ENCODE measurements around the gene TRAPPC2. TPM values are rescaled to one million over a fixed set of nuclear protein-coding genes. Genes with fewer than 3 reads are reported as not detected.
"Not testable (repeated sequence)": the region's sequence is repeated elsewhere in the genome, so short reads cannot be mapped to it uniquely, and the experiment has no call there.

TRAPPC2 gene
- total and polyA plus RNA-seq, 8 donors: 4.4 to 13.2 (median 8.9) TPM

DNA sequence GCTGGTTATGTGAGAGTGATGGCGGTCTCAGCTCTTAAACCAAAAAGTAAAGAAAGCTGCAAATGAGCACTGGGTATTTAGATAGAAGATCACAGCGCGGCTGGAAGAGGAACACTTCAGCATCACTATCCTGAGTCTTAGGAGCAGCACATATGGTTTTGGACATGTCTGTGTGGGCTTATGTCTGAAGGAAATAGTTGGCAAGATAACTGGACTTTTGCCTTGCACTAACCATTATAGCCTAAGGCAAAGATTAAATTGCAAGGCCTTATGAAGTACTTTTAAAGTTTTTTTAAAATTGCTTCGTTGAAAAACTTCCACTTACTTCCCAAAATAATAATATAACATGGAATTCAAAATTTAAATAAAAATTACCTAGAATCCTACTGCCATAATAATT is 50.1 kb downstream of the TRAPPC2 start:
- peaks cover 0 to 9% (median 0%) of the 10 kb centered on the region in 4 donors for H3K27me3 ChIP-seq
- WGBS, 2 donors: 84 to 92% methylated on average over 4 of the region's 4 CpGs
- intact Hi-C loops (cut with DNase I): loop anchor here in 1 of 3 donors (10.0 kb wide), 1 partner anchor 50 kb away; the partner anchor contains the start of genes OFD1 and TRAPPC2
- DNase-seq (no peak), FAIRE-seq (no peak), ATAC-seq (no peak)
- no peaks in the 10 kb centered on the region for H3K4me1 ChIP-seq
- H3K4me3 ChIP-seq: no peak overlapping the region
- no peaks in the 10 kb centered on the region for H3K36me3 ChIP-seq
- H3K27ac ChIP-seq: no peak overlapping the region
- no peaks in the 10 kb centered on the region for H3K9me3 ChIP-seq
- TF ChIP-seq, protein P1, sequence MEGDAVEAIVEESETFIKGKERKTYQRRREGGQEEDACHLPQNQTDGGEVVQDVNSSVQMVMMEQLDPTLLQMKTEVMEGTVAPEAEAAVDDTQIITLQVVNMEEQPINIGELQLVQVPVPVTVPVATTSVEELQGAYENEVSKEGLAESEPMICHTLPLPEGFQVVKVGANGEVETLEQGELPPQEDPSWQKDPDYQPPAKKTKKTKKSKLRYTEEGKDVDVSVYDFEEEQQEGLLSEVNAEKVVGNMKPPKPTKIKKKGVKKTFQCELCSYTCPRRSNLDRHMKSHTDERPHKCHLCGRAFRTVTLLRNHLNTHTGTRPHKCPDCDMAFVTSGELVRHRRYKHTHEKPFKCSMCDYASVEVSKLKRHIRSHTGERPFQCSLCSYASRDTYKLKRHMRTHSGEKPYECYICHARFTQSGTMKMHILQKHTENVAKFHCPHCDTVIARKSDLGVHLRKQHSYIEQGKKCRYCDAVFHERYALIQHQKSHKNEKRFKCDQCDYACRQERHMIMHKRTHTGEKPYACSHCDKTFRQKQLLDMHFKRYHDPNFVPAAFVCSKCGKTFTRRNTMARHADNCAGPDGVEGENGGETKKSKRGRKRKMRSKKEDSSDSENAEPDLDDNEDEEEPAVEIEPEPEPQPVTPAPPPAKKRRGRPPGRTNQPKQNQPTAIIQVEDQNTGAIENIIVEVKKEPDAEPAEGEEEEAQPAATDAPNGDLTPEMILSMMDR (IDR thresholded peaks at IDR 0.05): no peak

DNA sequence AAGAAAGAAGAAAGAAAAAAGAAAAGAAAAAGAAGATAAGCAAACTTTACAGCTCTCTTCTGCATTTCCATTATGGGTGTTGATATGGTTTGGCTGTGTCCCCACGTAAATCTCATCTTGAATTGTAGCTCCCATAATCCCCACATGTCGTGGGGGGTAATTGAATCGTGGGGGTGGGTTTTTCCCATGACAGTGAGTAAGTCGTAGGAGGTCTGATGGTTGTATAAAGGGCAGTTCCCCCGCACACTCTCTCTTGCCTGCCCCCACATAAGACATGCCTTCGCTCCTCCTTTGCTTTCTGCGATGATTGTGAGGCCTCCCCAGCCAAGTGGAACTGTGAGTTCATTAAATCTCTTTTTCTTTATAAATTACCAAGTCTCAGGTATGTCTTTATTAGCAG is 52.8 kb downstream of the TRAPPC2 start:
- DNase-seq: no peak
- Histone ChIP-seq H3K27ac (no peak overlapping the region), H3K36me3 (no peaks in the 10 kb centered on the region), H3K4me1 (no peaks in the 10 kb centered on the region), H3K4me3 (no peak overlapping the region), H3K9me3 (no peaks in the 10 kb centered on the region), H3K27me3 (peaks cover 0 to 13% (median 0%) of the 10 kb centered on the region in 4 donors)
- ATAC-seq: no peak
- TF ChIP-seq, protein P1 (IDR thresholded peaks at IDR 0.05): no peak
- FAIRE-seq: no peak
- intact Hi-C loops (cut with DNase I): loop anchor here in 1 of 3 donors (10.0 kb wide), 1 partner anchor 53 kb away; the partner anchor contains the start of genes OFD1 and TRAPPC2
- 77 to 91% methylated on average over 7 of the region's 7 CpGs for WGBS, 2 donors

DNA sequence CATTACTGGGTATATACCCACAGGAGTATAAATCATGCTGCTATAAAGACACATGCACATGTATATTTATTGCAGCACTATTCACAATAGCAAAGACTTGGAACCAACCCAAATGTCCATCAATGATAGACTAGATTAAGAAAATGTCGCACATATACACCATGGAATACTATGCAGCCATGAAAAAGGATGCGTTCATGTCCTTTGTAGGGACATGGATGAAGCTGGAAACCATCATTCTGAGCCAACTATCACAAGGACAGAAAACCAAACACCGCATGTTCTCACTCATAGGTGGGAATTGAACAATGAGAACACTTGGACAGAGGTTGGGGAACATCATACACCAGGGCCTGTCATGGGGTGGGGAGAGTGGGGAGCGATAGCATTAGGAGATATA is 54.7 kb downstream of the TRAPPC2 start:
- not testable (repeated sequence) for ATAC-seq

DNA sequence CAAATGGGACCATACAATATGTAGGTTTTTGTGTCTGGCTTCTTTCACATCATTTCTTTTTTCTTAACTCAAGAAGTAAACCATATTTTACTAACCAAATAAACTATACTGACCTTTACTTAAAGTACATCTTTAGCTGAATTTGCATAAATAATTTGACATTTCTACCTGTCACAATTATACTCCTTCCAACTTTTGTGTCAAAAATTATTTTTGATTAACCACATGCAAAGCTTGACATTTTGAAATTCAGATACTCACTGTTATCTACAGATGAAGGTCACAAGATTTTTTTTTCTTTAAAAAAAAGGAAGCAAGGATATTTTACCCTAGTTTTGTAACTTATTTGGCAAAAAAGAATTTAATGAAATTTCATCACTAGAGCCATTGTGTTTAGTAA is 57.5 kb downstream of the TRAPPC2 start:
- TF ChIP-seq, protein P1 (IDR thresholded peaks at IDR 0.05): no peak
- no peak overlapping the region for H3K4me3 ChIP-seq
- H3K36me3 ChIP-seq: no peaks in the 10 kb centered on the region
- FAIRE-seq (no peak), DNase-seq (no peak), ATAC-seq (no peak)
- no peaks in the 10 kb centered on the region for H3K9me3 ChIP-seq
- intact Hi-C loops (cut with DNase I): no loop called here
- no peak overlapping the region for H3K27ac ChIP-seq
- H3K4me1 ChIP-seq: no peaks in the 10 kb centered on the region
- peaks cover 0 to 13% (median 2%) of the 10 kb centered on the region in 4 donors for H3K27me3 ChIP-seq

More for the DNA sequence above, 54.7 kb downstream of the TRAPPC2 start:
- 87 to 96% methylated on average over 3 to 4 of the region's 4 CpGs for WGBS, 2 donors
- H3K27ac ChIP-seq, H3K4me3 ChIP-seq, DNase-seq, H3K36me3 ChIP-seq, FAIRE-seq, H3K4me1 ChIP-seq, H3K9me3 ChIP-seq: not testable (repeated sequence)
- intact Hi-C loops (cut with DNase I): loop anchor here in 1 of 3 donors (10.0 kb wide), 1 partner anchor 55 kb away; the partner anchor contains the start of genes OFD1 and TRAPPC2
- peaks cover 0 to 13% (median 0%) of the 10 kb centered on the region in 4 donors for H3K27me3 ChIP-seq

DNA sequence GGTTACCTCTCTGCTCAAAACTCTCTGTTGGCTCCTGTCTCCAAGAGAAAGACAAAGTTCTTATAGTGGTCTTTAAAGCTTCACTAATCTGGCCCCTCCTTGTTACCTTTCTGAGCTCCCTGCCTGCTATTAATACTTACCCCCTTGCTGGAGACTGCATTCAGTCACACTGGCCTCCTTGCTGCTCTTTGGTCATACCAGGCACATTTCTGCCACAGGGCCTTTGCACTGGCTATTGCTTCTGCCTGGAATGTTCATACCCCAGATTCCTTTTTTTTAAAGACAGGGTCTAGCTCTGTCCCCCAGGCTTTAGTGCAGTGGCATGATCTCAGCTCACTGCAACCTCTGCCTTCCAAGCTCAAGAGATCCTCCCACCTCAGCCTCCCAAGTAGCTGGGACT is 61.4 kb downstream of the TRAPPC2 start:
- Histone ChIP-seq H3K27ac (no peak overlapping the region), H3K4me1 (peaks cover 4 to 14% (median 11%) of the 10 kb centered on the region in 3 donors), H3K9me3 (no peaks in the 10 kb centered on the region), H3K36me3 (no peaks in the 10 kb centered on the region), H3K4me3 (no peak overlapping the region), H3K27me3 (peaks cover 0 to 11% (median 2%) of the 10 kb centered on the region in 4 donors)
- no peak for FAIRE-seq
- no peak for DNase-seq
- TF ChIP-seq, protein P1 (IDR thresholded peaks at IDR 0.05): no peak
- no peak for ATAC-seq
- intact Hi-C loops (cut with DNase I): no loop called here

All from pancreas (tissue), 10 donors.